Fibroblast of skin of right quadriceps (primary cell): ENCODE results near the gene EIF3B.
"Not testable (repeated sequence)": the region's sequence is repeated elsewhere in the genome, so short reads cannot be mapped to it uniquely, and the experiment has no call there.

Experiments used
- DNase-seq: peaks from one replicate; pipeline ENCODE4 v3.0.0-alpha.2; 2013

The EIF3B gene

DNA sequence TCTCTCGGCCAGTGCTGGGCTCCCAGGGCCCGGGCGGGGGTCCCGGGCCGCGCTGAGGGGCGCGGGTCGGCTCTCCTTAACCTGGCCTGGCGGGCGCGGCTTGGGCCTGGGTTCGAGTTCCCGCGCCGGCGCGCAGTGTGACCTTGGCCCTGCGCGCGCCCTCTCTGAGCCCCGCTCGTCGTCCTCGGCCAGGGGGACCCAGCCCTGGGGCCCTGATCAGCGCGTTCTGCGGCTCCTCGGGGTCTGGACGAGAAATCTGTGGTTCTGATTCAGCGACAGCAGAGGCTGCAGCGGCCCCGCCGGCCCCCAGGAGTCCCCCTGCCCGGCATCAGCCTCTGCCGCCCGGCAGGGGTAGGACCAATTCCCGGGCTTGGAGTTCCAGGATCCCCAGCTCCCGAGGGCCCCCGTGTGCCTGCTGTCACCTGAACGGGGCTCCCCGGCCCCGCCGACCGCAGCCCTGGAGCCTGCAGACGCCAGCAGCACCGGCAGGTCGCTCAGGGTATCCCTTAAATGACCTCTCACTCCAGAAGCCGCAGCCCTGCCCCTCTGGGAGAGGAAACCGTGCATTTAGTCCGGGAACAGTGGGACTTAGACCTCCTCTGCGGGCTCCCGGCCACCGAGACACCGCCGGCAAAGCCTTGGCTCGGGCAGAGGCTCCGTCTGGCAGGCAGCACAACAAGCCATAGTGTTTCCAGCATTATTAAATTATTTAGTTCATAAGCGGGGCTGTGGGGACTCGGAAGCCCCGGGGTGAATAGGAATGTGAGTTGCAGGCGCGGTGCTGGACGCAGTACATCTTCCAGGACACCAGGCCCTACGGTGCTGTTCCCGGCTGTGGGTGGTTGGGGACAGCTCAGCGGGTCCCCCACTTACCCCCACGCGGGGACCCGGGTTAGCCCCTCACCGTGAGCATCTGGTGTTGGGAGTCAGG lies 49.4 kb downstream of the EIF3B start:
- peak; percentile 34 for DNase-seq

DNA sequence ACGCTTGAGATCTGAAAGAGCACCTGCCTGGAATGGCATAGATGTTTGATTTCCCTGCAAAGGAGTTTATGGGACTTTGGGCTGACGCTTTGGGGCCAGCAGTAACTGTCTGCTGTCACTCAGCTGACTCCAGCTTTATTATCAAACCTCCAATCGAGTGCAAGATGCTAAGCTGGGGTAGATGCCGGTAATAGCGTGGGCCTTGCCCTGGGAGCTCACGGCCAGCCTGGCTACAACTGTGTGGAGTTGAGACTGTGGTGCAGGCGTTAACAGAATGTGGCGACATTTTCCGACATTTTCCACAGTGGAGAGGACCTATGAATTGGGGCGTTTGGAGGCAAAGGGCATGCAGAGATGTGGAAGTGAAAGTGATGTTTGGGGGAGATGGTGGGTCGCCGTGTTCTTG lies 50.1 kb downstream of the EIF3B start:
- no peak for DNase-seq

DNA sequence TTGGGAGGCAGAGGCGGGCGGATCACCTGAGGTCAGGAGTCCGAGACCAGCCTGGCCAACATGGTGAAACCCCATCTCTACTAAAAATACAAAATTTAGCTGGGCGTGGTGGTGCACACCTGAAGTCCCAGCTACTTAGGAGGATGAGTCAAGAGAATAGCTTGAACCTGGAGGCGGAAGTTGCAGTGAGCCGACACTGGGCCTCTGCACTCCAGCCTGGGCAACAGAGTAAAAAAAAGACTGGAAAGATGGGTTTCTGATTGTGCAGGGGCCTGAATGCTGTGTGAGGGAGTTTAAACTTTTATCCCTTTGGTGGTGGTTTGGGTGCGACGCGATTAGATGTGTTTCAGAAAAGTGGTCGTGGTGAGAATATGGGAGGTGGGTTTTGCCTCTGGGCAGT lies 50.6 kb downstream of the EIF3B start:
- no peak for DNase-seq

DNA sequence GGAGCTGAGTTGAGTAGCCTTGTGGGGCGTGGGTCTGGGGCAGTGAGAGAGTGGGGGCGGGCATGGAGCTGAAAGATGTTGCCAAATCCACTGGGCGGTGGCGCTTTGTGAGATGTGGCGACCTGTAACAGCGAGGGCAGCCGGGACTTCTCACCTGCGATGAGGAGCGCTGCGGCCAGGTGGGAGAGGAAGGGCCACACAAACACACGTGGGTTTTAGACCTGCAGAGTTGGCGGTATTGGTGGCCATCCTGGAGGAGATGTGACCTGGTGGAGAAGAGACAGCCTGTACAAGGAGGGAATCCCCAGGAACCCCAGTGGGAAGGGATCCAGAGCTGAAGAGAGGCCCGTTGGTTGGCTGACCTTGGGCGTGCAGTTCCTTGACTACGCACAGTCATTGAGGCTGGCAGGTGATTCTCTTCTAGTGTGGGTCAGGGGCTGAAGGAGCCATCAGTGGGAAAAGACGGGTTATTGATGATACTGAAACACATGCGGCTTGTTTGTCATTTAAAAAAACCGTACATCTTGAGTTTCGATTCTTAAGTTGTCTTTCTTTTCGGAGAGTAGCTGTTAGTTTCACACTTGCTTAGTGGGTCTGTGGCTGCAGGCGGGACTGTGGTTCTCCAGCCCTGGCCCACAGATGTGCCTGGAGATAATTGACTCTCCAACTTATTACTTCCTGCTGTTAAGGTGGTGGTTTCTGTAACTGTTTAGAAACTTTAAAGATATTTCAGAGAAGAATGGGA lies 51.1 kb downstream of the EIF3B start:
- no peak for DNase-seq

DNA sequence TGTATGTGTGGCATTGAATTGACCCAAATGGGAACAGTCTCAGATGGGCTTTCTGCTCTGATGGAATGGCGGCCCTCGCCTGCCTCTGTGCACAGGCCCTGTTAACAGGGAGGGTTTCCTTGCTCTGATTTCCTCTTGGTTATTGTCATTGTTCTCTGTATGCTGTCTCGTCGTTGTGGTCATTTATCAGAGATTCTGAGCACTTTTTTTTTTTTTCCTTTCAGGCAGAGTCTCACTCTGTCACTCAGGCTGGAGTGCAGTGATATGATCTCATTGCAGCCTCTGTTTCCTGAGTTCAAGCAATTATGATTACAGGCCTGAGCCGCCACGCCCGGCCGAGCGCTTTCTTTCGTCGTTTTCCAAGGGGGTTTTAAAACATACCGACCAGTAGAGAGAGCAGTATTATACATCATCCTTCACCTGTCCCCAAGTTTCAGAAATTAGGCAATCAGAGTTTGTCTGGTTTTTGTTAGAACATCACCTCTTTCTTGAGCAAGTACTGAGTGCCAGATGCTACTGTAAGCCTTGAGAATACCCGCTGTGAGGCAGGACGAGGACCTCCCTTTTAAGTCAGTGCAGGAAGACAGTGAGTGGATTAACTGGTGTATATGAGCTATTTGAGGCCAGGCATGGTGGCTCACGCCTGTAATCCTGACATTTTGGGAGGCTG lies 55.3 kb downstream of the EIF3B start:
- no peak for DNase-seq

DNA sequence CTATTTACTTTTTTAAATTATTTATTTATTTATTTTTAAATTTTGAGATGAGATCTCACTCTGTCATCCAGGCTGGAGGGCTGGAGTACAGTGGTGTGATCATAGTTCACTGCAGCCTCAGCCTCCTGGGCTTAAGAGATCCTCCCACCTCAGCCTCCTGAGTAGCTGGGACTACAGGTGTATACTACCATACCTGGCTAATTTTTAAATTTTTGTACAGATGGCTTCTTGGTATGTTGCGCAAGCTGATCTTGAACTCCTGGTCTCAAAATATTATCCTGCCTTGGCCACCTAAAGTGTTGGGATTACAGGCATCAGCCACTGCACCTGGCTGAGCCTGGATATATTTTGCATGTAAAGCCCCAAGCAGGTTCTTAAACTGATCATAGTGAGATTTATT lies 56.4 kb downstream of the EIF3B start:
- no peak for DNase-seq

DNA sequence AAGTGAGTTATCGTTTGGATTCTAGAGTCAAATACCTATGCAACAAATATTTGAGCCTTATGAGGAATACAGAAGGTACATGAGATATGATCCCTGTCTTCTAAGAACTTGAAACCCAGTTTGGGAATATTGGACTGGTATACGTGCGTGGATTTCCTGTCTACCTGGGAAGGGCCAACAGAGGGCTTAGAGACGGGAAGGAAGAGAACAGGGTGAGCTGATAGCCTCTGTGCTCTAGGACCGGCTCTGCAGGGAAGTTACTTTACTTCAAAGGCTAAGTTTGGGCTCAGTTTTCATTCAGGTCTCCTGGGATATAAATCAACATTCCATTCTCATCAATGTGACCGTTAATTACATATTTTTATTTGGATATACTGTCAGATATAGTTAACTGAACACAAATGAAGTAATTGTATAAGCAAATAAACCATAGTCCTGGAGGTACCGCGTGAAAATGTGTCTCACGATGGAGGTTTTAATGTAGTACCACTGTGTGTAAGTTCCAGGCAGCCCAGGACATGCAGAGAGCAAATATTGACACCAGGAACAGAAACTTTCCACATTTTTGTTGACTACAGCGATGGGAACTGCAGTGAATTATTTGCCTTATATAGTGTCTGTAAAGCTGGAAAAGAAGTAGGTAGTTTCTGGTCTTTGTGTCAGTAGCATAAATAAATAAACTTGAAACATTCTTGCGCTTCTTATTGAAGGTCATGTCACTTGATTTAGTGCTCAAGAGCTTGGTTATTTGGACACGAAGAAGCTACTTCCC lies 57.4 kb downstream of the EIF3B start:
- DNase-seq = no peak

DNA sequence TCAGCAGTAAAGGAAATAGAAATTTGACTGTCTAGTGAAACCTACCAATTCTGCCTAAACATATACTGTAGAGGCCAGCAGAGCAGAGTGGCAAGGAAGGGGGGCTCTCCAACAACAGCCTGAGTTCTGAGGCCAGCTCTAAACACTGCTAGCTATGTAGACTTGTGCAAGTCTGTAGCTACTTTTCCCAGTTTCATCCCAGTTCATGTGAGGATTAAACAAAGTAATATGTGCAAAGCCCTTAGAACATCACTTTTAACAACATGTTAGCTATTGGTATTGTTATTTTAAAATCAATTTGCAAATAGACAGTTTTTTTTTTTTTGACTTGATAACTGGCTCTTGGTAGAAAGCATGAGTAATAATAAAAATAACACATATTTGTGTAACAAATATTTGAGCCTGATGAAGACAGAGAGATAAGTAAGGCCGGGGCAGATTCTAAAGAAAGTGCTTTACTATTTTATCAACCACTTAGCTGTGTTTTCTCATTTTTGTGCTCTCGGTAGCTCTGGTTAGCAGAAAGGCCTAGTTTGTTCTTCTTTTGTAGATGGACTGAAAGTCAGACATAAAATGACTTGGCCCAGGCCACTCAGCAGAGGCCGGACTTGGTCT lies 58.1 kb downstream of the EIF3B start:
- DNase-seq = no peak

DNA sequence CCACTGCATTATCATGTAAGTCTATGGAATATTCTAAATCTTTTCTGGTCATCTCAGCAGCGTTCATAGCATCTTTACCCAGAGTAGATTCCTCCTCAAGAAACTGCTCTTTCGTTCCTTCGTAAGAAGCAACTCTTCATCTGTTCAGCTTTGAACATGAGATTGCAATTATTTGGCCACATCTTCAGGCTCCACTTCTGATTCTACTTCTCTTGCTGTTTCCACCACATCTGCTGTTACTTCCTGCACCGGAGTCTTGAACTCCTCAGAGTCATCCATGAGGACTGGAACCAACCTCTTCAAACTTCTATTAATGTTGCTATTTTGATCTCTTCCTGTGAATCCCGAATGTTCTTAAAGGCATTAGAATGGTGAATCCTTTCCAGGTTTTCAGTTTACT lies 61.4 kb downstream of the EIF3B start:
- no peak for DNase-seq

DNA sequence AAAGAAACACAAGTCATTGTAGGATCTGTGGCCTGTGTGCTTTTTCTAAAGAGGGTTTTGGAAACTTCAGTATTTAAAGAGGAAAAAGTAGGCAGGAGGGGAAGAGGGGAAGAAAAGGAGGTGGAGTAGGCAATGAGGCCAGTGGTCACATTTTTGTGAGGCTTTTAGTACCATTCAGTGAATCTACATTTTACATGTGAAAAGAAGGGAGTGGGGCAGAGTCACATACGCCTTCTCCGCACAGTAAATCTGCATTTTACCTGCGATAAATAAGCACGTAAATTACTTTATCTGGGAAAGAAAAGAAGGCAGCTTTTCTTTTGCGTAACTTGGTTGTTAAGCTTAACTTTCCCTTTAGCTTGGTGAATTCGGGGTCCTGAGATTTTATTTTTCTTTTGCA lies 62.0 kb downstream of the EIF3B start:
- no peak for DNase-seq

DNA sequence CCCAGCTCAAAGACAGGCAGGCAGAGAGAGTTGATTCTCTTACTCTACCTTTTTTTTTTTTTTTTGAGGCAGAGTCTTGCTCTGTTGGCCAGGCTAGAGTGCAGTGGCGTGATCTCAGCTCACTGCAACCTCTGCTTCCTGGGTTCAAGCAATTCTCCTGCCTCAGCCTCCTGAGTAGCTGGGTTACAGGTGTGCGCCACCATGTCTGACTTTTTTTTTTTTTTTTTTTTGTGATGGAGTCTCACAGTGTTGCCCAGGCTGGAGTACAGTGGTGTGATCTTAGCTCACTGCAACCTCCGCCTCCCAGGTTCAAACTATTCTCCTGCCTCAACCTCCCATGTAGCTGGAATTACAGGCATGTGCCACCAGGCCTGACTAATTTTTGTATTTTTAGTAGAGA lies 62.6 kb downstream of the EIF3B start:
- DNase-seq = not testable (repeated sequence)

DNA sequence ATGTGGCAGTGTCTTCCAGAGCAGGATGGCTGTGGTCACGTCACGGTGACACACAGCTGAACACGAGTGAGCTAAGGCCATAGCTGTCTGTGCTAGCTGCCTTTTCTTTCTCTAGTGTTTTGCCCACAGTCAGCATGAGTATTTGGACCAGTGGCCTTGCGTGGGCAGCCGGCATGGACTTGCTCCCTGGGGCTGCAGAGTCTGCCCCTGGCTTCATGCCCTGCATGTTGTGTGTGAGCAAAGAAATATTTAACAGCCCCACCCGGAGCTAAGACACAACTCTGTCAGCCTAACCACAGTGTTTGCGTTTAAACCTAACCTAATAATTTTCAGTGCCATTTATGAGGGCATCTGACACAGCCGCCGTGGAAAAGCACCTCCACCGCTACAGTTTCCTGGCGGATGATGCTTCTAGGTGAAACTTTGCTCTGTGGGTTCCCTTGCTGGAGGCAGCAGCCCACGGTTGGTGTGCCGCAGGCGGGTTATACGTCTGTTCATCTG lies 63.4 kb downstream of the EIF3B start:
- peak; percentile 22 for DNase-seq

DNA sequence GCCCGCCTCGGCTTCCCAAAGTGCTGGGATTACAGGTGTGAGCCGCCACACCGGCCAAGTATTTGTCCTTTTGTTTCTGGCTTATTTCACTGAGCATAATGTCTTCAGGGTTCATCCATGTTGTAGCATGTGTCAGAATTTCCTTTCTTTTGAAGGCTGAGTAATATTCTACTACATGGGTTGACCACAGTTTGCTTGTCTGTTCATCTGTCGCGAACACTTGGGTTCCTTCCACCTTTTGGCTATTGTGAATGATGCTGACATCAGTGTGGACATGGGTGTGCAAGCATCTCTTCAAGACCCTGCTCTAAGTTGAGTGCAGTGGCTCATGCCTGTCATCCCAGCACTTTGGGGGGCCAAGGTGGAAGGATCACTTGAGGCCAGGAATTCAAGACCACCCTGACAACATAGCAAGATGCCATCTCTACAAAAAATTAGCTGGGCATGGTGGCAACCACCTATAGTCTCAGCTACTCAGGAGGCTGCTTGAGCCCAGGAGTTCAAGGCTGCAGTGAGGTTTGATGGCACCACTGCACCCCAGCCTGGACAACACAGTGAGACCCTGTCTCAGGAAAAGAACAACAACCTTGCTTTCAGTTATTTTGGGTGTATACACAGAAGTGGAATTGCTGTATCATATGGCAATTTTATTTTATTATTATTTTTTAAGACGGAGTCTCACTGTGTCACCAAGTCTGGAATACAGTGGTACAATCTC lies 65.7 kb downstream of the EIF3B start:
- DNase-seq = no peak

DNA sequence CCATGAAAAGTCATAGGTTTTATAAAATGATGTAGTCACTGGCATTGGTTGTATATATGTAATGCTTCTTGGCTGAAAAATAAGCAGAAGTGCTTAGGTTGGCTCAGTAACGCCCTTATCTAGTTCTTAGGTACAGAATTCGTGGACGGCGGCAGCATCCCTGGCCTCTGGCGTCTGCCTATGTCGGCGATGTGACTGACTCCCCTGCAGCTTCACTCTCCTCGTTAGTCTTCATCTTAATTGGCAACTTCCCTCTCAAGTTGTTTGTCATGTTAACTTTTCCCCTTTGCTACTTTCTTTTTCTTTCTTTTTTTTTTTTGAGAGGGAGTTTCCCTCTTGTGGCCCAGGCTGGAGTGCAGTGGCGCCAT lies 67.3 kb downstream of the EIF3B start:
- DNase-seq = no peak

DNA sequence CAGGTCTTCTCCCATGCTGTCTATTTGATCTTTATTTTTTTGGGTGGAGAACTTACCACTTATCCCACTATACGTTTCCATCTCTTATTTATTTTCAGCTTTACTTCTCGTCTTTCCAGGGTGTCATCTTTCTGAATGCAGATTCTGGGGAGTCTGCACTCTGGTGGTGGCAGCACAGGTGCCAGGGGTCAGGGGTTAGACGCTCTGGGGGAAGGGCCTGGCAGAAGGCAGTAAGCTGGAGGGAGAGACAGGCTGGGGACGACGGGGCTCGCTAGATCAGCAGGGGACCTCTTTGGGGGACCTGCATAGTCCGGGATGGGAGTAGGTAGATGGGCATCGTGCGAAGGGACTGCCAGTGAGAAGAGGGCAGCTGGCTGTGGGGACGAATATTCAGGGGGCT lies 71.1 kb downstream of the EIF3B start:
- no peak for DNase-seq
